HG02588 (cell line): Measurements from ENCODE around the gene LNPEP.

ENCODE experiments used
- ATAC-seq: cut with Tn5 transposase; IDR thresholded peaks from one replicate; pipeline ENCODE4 v1.9.1; 2021; ENCODE audit warnings: mild to moderate bottlenecking, moderate library complexity; ENCODE audit not compliant: unreplicated experiment

The LNPEP gene

DNA sequence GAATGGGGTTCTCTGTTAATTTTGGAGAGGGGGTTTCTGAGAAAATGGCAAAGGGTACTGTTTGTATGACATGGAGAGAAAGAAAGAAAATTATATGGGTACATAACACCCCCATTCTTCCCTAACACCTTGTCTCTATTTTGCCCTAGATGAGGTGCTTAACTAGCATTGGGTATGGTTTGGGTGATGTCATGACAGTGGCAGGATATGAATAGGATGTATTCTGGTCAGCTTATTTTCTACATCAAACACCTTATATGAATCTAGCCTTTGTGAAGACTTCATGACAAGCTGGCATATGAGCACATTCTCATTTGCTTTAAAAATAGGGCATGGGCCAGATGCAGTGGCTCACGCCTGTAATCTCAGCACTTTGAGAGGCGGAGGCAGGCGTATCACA, 58.6 kb downstream of the LNPEP start:
- no peak for ATAC-seq

DNA sequence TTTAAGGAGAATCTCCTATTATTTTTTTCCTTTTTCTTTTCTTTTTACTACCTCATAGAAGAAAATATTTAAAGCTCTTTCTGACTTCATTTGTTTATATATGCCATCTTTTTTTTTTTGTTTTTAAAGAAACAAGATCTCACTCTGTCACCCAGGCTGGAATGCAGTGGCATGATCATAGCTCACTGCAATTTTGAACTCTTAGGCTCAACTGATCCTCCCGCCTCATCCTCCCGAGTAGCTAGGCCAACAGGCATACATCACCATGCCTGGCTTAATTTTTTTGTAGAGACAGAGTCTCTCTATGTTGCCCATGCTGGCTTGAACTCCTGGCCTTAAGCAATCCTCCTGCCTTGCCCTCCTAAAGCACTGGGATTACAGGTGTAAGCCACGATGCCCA, 59.5 kb downstream of the LNPEP start:
- ATAC-seq, result no peak

DNA sequence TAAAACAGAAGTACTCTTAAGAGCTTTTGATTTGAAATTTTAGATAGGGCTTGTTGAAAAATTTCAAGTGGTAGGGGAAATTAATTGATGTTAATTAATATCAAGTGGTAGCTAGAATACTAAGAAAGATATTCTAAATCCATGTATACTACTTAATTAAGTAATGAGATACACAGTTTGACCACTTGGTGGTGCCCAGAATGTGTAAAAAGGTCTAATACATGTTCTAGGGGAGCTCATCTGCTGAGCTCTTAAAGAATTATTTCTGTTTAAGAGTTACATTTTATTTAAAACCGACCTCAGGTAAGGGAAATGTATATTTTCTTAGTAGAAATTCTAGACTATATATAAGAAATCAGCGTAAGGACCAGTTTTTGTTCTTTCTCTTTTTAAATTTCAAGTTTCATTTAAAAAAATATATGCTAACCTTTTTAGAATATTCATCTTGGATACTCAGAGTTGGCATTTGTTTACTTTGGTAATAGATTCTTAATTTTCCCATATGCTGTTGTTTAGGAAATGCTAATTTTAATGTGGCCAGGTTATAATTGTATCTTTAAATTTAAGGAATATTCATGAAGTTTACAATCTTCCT, 61.5 kb downstream of the LNPEP start:
- ATAC-seq, result no peak

DNA sequence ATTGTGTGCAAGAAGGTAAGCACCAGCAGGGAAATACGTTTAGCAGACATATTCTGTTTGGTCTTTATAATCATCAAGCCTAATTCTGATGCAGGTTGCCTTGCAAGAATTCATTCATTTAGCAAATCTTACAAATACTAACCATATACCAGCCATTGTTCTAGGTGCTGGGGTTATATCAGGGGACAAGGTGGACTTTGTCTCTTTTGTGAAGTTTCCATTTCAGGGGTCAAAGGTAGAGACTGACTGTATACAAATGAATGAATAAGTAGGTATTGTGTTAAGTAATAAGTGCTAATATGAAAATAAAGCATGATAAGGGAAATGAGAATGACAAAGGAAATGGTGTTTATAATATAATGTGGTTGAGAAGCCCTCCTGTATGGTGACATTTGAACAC, 64.0 kb downstream of the LNPEP start:
- ATAC-seq, result no peak

DNA sequence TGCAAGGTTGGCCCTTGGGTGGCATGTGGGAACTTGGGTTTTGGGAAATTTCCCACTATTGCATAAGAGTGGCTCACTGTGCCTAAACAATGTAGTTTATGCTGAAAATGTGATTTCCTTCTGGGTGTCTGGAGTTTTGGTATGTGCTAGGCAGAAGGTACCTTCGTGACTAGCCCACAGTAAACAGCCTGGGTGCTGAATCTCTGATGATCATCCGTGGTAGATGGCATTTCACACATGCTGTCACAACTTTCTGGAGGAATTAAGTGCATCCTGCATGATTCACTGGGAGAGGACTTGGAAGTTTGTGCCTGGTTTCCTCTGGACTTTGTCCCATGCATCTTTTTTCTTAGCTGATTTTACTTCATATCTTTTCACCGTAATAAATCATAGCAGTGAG, 64.5 kb downstream of the LNPEP start:
- ATAC-seq, result no peak

DNA sequence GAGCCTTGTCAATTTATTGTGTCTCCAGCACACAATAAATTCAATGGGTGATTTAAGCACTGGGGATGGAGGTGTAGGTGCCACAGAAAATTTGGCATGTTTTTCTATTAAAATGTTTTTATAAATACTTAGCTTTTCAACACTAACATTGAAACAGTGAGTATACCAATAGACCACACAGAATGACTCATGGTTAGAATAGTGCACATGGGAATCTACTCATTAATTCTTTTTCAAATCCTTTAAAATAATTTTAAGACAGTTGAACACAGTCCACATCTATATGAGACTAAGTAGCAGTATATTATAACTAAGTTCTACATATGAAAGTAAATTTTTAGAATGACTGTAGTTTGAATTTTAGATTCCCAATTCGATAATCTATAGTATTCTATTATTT, 67.1 kb downstream of the LNPEP start:
- no peak for ATAC-seq

DNA sequence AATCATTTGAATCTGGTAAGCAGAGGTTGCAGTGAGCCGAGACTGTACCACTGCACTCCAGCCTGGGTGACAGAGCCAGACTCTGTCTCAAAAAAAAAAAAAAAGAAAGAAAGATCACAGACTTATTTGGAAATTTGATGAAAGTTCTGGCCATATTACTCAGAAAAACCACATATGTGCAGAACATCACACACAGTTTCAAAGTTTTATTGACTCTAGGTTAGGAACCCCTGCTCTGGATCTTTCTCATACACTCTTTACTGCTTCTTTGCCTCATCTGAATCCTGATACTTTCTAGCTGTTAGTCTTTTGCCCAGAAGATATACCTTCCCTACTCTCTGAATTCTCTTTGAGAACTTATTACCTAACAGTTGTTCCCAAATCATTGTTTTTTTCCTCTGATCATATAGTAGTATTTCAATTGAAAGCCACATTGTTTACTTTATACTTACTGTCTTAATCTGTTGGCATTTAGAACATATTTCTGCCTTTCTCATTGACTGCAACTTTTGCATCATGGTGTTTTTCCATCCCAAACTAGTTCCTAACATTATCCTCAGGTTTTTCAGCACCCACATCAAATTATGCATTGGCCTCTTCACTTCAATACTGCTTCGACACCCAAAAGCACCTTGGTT, 68.7 kb downstream of the LNPEP start:
- ATAC-seq, result no peak

DNA sequence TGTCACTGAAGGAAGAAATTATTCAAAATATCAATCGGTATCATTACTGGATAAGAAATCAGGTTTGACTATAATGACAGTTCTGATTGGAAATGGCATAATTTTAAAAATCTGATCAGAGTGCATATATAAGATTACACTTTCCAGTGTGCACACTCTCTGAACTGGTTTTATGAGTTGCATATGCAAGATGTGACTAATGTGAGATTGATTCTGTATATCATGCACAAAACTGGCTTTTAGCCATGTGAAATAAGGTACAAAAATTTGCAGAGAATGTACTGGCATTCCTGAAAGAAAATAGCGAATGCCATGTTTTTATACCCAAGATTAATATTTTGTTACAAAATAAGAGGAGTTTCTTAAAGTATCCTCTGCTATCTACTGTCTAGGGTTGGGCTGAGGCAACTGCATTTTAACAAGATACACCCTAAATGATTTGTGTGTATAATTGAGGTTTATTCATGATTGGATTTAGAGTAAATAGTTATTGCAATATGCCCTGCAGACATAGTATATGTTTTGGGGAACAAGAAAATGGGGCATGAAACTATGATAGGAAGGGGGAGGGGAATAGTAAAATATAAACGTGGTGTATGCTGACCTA, 70.7 kb downstream of the LNPEP start:
- ATAC-seq, result no peak

DNA sequence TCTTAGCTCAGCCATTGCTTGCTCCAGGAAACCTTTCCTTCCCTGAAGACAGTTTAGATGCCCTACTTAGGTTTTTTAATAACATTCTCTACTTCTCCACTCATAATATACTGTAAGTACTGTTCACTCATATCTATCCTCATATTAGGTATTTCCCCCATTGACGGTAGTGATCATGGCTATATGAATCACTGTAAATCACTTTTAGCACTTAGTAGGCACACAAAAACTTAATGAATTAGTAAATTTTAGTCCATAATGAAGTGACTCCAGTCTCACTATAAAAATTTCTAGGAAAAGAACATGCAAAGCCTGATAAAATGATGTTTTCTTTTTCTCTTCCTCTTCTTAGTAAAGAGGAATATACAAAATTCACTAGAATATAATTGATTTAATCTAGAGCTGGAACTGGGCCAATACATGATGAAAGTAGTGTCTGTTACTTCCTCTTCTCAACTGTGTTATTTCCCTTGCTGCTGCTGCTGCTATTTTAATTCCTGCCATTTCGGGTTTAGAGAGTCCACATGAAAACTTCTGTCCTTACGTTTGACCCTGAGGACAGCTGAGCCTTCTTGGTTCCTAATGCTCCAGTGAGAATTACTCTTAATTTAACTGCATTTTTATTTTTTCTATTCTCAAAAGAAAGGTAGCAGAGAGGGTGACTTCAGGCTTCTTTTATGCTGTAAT, 73.5 kb downstream of the LNPEP start:
- ATAC-seq, result no peak

DNA sequence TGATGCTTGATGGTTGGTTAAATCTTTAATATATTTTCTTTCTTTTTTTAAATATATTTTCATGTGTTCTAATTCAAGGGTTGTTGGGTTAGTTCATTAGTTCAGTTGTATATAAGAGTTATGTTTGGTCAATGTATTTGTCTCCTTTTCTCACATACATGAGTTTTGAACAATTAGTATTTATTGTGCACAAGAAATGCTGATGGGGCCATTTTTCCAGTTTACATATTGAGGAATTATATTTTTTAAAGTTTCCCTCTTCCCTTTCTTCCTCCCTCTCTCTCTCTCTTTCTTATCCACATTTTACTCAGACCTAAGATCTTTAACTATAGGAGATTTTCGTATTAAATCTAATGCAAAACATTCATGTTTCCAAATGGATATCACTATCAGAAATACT, 74.0 kb downstream of the LNPEP start:
- ATAC-seq, result no peak

DNA sequence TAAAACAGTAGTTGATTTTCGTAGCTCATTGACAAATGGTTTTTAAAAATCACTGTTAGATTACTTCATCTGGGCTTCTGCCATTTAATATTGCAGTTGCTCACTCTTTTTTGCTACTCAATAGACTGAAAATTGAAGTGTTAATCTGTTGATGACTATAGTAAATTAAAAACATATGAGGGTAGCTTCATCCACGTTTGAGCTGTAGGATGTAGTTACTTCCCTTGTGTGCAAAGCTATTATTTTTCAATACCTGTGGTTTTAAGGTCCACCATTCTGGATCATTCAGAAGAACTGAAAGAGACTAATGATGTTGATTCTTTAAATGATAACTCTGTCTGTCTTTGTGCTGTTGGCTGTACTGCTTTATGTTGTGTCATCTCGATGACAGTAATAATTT, 74.7 kb downstream of the LNPEP start:
- ATAC-seq, result no peak

DNA sequence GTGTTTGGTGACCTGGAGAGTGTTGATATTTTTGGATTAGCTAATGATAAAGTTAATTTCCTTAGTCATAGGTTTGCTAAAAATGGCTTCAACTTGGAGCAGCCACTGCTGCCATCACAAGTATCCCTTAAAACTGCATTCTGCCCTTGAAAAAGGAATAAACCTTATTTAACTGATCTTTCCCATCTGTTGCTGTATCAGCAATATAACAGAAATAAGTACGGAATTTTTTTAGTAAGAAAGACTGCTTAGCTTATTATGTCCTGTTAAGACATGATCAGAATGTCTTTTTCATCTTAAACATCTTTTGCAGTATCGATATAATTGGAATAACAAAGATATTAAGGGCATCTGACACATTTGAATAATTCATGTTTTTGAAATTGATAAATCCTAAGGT, 75.7 kb downstream of the LNPEP start:
- ATAC-seq, result no peak

DNA sequence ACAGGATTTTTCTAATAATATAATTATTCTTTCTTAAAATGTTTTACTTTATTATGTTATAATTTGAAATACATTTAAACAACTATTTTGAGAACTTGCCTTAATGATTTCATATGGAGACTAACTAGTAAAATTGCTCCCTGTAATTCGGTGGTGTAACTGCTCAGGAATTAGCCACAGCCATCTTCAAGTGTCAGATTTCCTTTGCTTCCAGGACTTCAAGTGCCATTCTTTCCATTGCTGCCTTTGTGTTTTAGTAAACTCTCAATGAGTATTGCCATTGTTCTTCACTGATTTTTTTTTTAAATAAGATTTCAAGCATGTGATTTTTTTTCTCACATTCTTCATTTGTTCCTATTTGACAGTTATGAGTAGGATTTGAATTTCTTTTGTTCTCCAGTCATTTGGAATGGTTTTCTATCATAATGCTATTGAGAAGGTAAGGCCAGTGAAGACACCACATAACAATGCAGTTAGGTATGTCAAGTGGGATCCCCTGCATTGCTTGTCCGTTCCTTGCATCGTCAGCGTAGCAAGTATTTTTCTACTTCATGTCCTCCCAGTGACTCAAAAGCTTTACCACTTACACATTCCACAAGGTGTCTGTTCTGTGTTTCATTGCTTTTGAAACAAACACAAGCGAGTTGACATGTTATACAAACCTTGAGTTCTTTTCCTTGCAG, 83.7 kb downstream of the LNPEP start:
- ATAC-seq, result no peak

DNA sequence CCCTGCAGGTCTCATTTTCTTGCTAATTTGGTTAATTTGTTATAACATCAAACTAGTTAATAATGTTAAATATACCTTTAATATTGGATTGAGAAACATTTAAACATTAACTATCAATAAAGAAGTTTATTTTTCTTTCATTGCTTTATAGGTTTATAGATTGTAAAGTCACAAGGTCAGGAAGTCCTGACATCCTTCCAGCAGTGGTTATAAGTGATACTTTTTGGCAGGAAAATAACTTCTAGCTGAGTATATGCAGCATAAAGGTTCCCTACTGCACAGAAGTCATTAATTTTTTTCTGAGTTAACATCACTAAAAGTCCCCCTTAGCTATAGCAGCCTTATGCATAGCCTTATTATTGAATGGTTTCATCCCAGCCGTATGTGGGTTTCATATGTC, 85.5 kb downstream of the LNPEP start:
- no peak for ATAC-seq

DNA sequence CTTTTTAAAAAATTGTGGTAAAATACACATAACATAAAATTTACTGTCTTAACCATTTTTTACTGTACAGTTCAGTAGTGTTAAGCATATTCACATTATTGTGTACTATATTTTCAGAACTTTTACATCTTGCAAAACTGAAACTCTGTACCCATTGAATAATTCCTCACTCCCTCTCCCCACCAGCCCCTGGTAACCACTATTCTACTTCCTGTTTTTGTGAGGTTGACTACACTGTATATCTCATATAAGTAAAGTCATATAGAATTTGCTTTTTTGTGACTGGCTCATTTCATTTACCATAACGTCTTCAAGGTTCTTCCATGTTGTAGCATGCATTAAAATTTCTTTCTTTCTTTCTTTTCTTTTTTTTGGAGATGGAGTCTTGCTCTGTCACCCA, 87.0 kb downstream of the LNPEP start:
- no peak for ATAC-seq

DNA sequence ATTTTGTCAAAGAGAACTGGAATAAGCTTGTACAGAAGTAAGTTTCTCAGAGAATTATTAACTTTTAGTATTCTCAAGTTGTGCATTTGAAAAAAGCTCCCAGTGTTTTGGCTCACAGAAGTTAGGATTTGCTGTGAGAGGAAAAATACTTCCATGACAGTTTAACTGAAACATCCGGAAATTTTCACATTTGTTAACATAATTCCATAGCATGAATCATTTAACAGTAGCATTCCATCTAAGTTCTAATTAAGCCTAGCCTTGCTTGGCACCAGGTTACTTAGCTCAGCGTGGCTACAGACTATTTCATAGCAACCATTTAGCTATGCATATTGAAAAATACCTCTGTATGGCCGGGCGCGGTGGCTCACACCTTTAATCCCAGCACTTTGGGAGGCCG, 90.8 kb downstream of the LNPEP start:
- ATAC-seq, result no peak

DNA sequence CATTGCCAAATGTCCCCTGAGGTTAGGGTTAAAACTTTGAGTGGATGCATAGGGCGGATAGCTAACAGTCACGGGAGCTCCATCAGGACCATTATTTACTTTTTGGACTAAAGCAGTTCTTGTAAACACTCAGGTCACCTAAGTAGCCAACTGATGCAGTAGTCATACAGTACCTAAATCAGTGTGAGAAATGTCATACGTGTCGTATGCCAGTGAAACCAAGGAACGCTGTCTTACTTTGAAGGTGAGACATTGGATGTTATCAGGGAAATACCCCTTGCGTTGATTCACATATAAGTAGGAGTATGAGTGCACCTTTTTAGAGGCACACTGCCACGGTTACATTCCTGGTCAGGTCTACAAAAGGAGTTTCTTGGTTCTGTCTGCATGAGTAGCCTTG, 101.9 kb downstream of the LNPEP start:
- ATAC-seq, result no peak

DNA sequence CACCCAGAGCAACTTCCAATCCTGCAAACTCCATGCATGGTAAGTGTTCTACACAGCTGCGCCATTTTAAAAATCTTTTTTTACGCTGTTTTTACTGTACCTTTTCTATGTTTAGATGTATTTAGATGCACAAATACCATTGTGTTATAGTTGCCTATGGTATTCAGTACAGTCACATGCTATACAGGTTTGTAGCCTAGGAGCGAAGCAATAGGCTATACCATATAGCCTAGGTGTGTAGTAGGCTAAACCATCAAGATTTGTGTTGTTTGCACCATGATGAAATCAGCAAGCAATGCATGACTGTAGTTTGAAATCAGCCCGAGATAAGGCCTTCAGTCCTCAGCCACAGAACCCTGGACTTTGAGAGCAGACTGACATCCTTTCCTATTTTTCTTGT, 105.4 kb downstream of the LNPEP start:
- no peak for ATAC-seq

DNA sequence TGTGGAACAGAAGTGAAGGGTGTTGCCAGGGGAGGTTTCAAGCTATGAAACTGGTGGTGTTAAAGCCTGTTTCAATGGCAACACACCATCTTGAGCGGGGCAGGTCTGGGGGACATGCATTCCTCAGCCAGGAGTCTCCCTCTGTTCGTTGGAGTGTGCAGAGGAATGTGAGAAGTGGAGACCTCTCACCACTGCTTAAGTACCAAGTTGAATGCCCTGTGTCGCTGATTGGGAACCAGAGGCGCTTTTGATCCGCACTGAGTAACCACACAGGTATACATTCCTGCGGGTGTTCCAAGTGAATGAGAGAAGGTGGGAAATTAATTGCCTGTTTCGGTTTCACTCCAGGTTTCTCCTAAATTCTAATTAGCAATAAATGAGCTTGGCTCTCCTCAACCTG, 107.1 kb downstream of the LNPEP start:
- ATAC-seq, result no peak

DNA sequence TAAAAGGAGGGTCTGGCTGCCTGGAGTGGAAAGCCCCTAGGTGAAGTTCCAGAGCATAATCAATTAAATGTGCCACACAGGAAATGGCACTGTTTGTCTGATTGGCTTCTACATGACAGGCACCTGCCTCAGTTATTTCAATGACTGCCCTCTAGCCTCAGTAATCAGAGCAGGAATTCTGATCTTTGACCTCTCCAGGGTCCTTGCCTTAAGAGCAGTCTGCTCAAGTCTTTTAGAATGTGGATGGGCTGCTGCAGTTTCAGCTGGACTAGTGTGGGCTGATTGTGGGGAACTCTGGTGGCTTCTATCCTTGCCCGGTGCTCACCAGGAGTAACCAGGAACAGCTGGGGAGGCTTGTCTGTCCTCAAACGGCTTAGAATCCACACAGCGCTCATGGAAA, 107.6 kb downstream of the LNPEP start:
- ATAC-seq, result no peak

DNA sequence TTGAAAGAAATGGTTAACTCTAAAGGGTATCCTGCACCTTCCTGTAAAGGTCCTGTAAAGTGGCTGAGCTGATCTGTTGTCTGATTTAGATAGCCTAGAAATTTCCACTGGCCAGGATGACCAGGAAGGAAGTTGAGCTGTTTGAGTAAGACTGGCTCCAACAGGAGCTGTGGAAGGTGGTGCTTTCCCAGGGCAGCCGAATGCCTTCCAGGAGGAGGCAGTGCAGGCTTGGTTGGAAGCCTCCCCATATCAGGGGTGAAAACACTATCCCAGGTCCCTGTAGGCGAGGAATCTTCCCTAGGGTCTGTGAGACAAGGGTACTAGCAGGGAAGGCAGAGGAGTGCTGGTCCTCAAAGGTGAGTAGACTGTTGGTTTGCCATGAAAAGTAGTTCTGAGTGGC, 108.2 kb downstream of the LNPEP start:
- no peak for ATAC-seq
